Mononuclear cell (primary cell): ENCODE measurements around the gene ATP6V1F. TPM values are rescaled to one million over a fixed set of nuclear protein-coding genes. Genes with fewer than 3 reads are reported as not detected.

ENCODE experiments used
- H3K27me3 ChIP-seq: 2 replicates; pipeline ENCODE4 v1.6.0; 2011; ENCODE audit warnings: low read length, control low read depth; ENCODE audit not compliant: insufficient read depth
- H3K4me1 ChIP-seq: 2 replicates; pipeline ENCODE4 v1.5.1; 2011; ENCODE audit warnings: mild to moderate bottlenecking, low read length, control low read depth; ENCODE audit not compliant: insufficient read depth
- H3K4me3 ChIP-seq: 2 replicates; pipeline ENCODE4 v1.5.1; 2011; ENCODE audit warnings: mild to moderate bottlenecking, low read length, moderate library complexity
- H3K9me3 ChIP-seq: 2 replicates; pipeline ENCODE4 v1.5.1; 2011; ENCODE audit warnings: low read depth, mild to moderate bottlenecking, control low read depth, low read length
- total RNA-seq: library from RNA; depleted of rRNA; stranded (reverse); fragments of >200 nt; gene quantifications from one replicate; pipeline ENCODE4 v1.2.3, GENCODE V29; 2012

ATP6V1F gene
- total RNA-seq, 1 donor = 87.9 TPM

- Histone ChIP-seq H3K27me3 (peaks cover 42% of the 10 kb centered on the region), H3K4me3 (no peak overlapping the region), H3K9me3 (no peaks in the 10 kb centered on the region), H3K4me1 (peaks cover 23% of the 10 kb centered on the region)
Observed at GRCh38 chr7:128831994-128832879, 30.4 kb upstream of the ATP6V1F start.

GRCh38 chr7:128832880-128833147 lies 29.8 kb upstream of the ATP6V1F start:
- peaks cover 23% of the 10 kb centered on the region for H3K4me1 ChIP-seq
- no peaks in the 10 kb centered on the region for H3K9me3 ChIP-seq
- peaks cover 40% of the 10 kb centered on the region for H3K27me3 ChIP-seq
- no peak overlapping the region for H3K4me3 ChIP-seq

DNA sequence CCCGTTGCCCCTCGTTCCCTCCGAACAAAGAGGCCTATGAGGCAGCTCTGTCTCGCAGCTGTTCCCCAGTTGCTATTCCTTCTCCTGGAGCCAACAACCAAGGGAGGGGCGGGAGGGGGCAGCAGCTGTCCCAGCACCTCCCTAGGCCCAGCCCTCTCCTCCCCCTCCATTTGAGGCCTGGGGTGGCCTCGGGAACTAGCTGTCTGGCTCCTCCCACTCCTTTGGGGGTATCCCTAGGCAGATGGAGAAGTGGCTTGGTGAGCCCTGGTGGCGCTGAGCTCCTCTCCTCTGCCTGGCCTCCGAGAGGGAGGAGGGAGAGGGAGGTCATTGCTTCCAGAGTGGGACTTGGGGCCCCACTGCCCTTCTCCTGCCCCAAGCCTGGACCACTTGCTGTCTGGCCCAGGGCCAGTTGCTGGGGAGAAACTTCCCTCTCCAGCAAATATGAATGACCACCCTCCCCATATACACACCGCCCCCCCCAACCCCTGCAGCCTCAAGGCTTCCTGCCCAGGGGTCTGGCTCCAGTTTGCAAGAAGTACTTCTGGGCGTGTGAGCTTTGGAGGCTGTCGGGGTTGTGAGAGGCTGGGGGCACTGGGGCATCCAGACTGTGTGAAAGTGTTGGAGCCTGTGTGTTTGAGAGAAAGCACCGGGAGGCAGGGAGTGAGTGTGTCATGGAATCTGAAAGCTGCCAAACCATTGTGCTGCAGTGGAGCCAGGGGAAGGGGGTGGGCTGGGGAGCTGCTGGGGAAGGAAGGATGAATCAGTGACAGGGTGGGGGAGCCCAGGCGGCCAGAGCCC lies 29.3 kb upstream of the ATP6V1F start:
- Histone ChIP-seq H3K4me3 (no peak overlapping the region), H3K9me3 (no peaks in the 10 kb centered on the region), H3K4me1 (peaks cover 23% of the 10 kb centered on the region), H3K27me3 (peaks cover 36% of the 10 kb centered on the region)

DNA sequence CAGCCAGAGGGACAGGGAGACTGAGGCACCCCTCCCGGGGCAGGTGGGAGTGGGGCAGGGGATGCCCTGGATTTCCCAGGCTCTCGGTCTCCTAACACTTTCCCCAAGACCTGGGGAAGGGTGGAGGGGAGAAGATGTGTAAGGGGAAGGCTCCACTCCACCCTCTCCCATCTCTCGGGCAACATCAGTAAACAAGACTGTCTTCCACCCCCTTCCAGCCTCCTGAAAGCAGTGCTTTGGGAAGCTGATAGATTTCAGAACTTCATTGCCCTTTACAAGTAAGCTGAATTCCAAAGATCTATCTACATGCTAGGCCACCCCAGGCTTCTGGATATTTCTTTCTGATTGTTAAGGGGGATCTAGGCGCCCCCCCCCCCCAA lies 28.7 kb upstream of the ATP6V1F start:
- Histone ChIP-seq H3K27me3 (peaks cover 30% of the 10 kb centered on the region), H3K4me3 (no peak overlapping the region), H3K9me3 (no peaks in the 10 kb centered on the region), H3K4me1 (peaks cover 23% of the 10 kb centered on the region)

- Histone ChIP-seq H3K9me3 (no peaks in the 10 kb centered on the region), H3K27me3 (peaks cover 20% of the 10 kb centered on the region), H3K4me1 (peaks cover 15% of the 10 kb centered on the region), H3K4me3 (no peak overlapping the region)
Observed at GRCh38 chr7:128835231-128835751, 27.4 kb upstream of the ATP6V1F start.

DNA sequence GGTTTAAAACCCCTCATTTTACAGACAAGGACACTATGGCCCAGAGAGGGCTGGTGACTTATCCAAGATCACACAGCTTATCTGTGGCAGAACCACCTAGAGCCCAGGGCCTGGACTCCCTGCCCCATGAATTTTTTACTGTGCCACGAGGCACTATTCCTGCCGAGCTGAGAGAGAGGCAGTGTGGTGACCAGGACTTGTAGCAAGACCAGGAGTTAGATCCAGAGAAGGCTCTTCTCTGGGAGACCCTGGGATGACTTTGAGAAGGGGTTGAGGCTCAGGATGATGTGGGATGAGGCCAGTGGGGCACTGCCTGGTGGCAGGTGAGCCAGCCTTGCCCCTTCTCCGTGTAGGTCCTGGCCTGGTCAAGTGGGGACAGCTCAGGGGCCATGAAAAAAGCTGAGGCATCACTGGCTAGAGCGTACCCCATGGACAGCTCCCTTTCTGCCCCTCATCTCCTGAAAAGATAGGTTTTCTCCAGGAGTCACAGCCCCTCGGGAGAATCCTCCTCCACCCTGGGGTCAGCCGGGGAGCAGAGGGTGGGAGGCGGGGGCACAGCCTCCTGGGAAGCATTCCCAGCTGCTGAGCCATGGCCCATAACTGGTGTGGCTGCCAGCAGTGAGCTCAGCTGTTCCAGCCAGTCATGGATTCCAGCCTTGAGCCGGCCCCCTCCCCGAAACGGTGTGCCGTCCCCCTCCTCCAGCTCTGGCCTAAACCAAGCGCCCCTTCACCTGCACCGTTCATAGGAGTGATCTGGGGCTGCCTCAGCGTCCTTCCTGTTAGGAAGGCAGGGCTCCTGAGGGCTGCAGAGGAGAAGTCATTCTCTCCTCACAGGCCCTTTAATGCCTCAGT lies 26.6 kb upstream of the ATP6V1F start:
- H3K9me3 ChIP-seq = no peaks in the 10 kb centered on the region
- H3K4me3 ChIP-seq = no peak overlapping the region
- peaks cover 9% of the 10 kb centered on the region for H3K4me1 ChIP-seq
- H3K27me3 ChIP-seq = peaks cover 16% of the 10 kb centered on the region

- peaks cover under 1% of the 10 kb centered on the region for H3K4me1 ChIP-seq
- peaks cover 9% of the 10 kb centered on the region for H3K27me3 ChIP-seq
- H3K9me3 ChIP-seq = no peaks in the 10 kb centered on the region
- no peak overlapping the region for H3K4me3 ChIP-seq
Observed at GRCh38 chr7:128836729-128837348, 25.8 kb upstream of the ATP6V1F start.

DNA sequence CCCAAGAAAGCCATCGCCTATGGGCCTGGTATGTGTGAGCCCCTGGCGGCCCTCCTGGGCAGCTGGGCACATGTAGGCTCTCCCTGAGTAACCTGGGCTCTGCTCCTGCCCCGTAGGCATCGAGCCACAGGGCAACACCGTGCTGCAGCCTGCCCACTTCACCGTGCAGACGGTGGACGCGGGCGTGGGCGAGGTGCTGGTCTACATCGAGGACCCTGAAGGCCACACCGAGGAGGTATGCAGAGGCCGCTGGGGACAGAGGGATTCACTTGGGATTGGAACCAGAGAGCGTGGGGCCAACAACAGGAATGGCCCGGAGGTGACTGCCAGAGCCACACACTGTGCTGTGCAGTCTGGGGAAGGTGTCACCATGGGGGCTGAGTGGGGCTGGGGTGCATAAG lies 25.1 kb upstream of the ATP6V1F start:
- H3K4me3 ChIP-seq = no peak overlapping the region
- no peaks in the 10 kb centered on the region for H3K4me1 ChIP-seq
- H3K9me3 ChIP-seq = no peaks in the 10 kb centered on the region
- H3K27me3 ChIP-seq = peaks cover 4% of the 10 kb centered on the region

DNA sequence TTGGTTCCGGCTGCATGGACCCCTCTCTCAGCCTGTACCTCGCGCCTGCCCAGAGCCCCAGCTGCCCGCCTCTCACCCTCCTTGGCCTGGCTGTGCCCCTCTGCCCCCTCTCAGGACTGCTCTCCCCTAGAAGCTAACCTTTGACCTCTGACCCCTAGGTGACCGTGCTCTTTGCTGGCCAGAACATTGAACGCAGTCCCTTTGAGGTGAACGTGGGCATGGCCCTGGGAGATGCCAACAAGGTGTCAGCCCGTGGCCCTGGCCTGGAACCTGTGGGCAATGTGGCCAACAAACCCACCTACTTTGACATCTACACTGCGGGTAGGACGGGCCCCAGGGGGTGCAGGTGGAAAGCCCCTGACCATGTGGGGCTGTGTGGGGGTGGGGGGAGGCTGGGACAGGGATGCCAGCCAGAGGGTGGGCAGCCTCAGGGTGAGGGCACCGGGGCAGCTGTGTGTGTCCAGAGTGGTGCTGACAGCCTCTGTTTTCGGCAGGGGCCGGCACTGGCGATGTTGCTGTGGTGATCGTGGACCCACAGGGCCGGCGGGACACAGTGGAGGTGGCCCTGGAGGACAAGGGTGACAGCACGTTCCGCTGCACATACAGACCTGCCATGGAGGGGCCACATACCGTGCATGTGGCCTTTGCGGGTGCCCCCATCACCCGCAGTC lies 24.4 kb upstream of the ATP6V1F start:
- Histone ChIP-seq H3K9me3 (no peaks in the 10 kb centered on the region), H3K4me1 (no peaks in the 10 kb centered on the region), H3K4me3 (no peak overlapping the region), H3K27me3 (no peaks in the 10 kb centered on the region)

DNA sequence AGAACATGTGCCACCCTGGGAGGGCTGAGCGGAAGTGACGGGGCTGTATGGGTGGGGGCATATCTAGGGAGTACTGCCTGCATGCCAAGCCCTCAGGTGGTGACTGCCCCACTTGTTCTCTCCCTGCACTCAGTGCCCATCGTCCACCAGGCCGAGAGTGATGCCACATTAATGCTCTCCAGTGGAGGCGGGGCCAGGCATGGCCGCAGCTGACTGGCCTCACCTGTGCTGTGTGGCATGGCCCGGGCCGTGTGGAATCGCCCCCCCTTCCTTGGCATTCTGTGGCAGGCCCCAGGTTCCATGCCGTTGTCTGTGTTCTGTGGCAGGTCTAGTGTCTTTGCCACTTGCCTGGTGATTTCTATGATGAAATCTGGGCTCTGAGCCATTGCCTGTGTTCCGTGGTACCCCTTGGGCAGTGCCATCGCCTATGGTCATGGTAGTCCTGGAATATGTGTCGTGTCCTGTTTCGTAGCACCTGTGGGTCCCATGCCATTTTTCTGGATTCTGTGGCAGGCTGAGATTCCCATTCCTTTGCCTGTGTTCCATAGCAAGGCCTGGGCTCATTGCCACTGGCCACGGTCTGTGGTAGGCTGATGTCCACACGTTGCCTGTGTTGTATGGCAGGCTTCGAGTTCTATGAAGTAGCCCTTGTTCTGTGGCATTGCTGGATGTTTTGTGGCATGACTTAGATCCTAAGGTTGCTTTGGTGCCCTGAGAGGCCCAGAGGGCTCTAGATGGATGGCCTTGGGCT lies 23.5 kb upstream of the ATP6V1F start:
- Histone ChIP-seq H3K27me3 (no peaks in the 10 kb centered on the region), H3K9me3 (no peaks in the 10 kb centered on the region), H3K4me1 (no peaks in the 10 kb centered on the region), H3K4me3 (no peak overlapping the region)

DNA sequence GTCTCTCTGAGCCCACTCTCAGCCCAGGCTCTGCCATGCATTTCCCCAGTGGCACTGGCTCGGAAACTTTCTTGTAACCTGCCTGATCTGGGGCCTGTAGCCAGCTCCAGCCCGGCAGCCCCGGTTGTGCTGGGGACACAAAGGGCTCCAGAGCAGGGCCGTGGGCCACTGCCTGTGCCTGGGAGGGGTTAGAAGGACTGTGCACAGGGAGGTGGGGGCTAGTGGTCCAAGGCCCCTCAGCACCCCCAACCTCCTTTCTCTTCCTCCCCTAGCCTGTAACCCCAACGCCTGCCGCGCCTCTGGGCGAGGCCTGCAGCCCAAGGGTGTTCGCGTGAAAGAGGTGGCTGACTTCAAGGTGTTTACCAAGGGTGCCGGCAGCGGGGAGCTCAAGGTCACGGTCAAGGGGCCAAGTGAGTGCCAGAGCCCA lies 22.9 kb upstream of the ATP6V1F start:
- Histone ChIP-seq H3K4me1 (no peaks in the 10 kb centered on the region), H3K4me3 (no peak overlapping the region), H3K27me3 (no peaks in the 10 kb centered on the region), H3K9me3 (no peaks in the 10 kb centered on the region)

GRCh38 chr7:128840326-128841170 lies 22.1 kb upstream of the ATP6V1F start:
- Histone ChIP-seq H3K4me3 (no peak overlapping the region), H3K4me1 (no peaks in the 10 kb centered on the region), H3K27me3 (no peaks in the 10 kb centered on the region), H3K9me3 (no peaks in the 10 kb centered on the region)

DNA sequence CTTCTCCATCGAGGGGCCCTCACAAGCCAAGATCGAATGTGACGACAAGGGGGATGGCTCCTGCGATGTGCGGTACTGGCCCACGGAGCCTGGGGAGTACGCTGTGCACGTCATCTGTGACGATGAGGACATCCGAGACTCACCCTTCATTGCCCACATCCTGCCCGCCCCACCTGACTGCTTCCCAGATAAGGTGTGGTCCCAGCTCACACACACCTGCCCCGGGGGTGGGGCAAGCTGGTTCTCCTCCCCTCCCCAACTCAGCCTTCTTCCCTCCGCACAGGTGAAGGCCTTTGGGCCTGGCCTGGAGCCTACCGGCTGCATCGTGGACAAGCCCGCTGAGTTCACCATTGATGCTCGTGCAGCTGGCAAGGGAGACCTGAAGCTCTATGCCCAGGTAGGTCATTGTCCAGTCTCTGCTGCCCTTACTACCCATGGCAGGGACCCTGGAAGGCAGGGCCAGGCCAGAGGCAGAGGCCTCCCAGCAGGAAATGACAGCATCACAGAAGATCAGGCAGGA lies 21.4 kb upstream of the ATP6V1F start:
- Histone ChIP-seq H3K4me1 (no peaks in the 10 kb centered on the region), H3K4me3 (no peak overlapping the region), H3K9me3 (no peaks in the 10 kb centered on the region), H3K27me3 (no peaks in the 10 kb centered on the region)
